ENCODE results near the gene GALK2. TPM values are rescaled to one million over a fixed set of nuclear protein-coding genes. Genes with fewer than 3 reads are reported as not detected.

GALK2 gene
- total RNA-seq, 1 experiment from 2014 or later = 13.7 TPM

DNA sequence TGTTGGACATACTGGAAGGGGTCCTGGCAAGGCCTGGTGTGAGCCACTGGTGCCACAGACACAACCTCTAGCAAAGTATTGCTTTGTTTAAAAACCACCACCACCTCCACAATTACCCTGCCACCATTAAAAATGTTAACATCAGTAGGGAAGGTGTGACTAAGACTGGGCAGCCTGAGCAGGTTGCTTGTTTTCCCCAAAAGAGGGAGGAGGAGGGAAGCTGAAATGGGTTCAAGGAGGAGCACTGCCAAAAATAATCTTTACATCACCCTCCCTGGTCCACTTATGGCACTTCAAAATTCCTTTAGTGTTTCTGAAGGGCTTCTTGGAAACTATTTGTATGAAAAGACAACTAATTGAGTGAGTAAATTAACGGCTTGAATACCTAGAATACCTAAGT lies 153.2 kb downstream of the GALK2 start:
- Histone ChIP-seq H3K27ac (ENCODE audit: insufficient read length, low read depth, low read length) (no peak overlapping the region), H4K91ac (ENCODE audit: insufficient read length, low read depth, low read length) (no peak overlapping the region), H2AFZ (ENCODE audit: low read length) (no peak overlapping the region), H4K20me1 (ENCODE audit: control insufficient read depth, insufficient read depth, insufficient read length) (no peaks in the 10 kb centered on the region), H2BK5ac (ENCODE audit: insufficient read length, low read length) (no peak overlapping the region), H3T11ph (ENCODE audit: low read length) (no peak overlapping the region), H3K14ac (ENCODE audit: insufficient read depth, low read length) (no peak overlapping the region), H4K8ac (replicated peaks; ENCODE audit: insufficient read length, low read depth, low read length) (no peak overlapping the region), H3K9ac (ENCODE audit: extremely low read depth, insufficient read length, low read length) (no peak overlapping the region), H2BK120ac (ENCODE audit: low read depth, low read length, poor library complexity, severe bottlenecking) (no peak overlapping the region), H4K5ac (ENCODE audit: insufficient read length, low read depth, low read length) (no peak overlapping the region), H3K79me2 (ENCODE audit: insufficient read depth, low read length) (no peaks in the 10 kb centered on the region), H3K23ac (ENCODE audit: insufficient read length, low read depth, low read length) (no peak overlapping the region), H3K23me2 (ENCODE audit: insufficient read length, low read depth, low read length, poor library complexity, severe bottlenecking) (no peaks in the 10 kb centered on the region), H3K27me3 (ENCODE audit: insufficient read depth, low read length) (no peaks in the 10 kb centered on the region), H3K9me3 (ENCODE audit: control insufficient read depth, low read depth, low read length) (no peaks in the 10 kb centered on the region), H2BK12ac (ENCODE audit: insufficient read length, low read depth, low read length) (no peak overlapping the region), H2BK15ac (ENCODE audit: low read depth, low read length) (no peak overlapping the region), H3K4me2 (ENCODE audit: insufficient read depth, insufficient read length, low read length) (no peak overlapping the region), H2AK5ac (ENCODE audit: insufficient read length, low read length) (no peak overlapping the region), H3K79me1 (ENCODE audit: insufficient read depth, low read depth, low read length, poor library complexity, severe bottlenecking) (no peaks in the 10 kb centered on the region), H3K18ac (ENCODE audit: insufficient read length, low read depth, low read length) (no peak overlapping the region), H3K56ac (ENCODE audit: insufficient read length, low read depth, low read length) (no peak overlapping the region), H3K4ac (ENCODE audit: low read depth, low read length) (no peak overlapping the region), H3K4me1 (ENCODE audit: insufficient read depth, low read length) (peaks cover 7% of the 10 kb centered on the region; the same call in 1 of the 2 replicates), H2BK20ac (ENCODE audit: low read depth, low read length, poor library complexity, severe bottlenecking) (no peak overlapping the region)
- no peak for DNase-seq
- WGBS (ENCODE audit: extremely low coverage, insufficient read length, low lambda C conversion rate) = no CpG with 5 or more reads among the region's 1 CpG
- Mint-ChIP-seq H3K27ac (peak overlapping the region; percentile 54 to 94 (median 81); a peak in 5 of 7 replicates), H3K4me1 (peaks cover 32 to 47% of the 10 kb centered on the region in 2 experiments), H3K4me3 (no peak overlapping the region), H3K36me3 (ENCODE audit: insufficient read depth in 1 of 3, low read depth in 3 of 3) (peaks cover 5 to 13% (median 6%) of the 10 kb centered on the region in 3 experiments; a peak in 5 of 7 replicates), H3K9me3 (no peaks in the 10 kb centered on the region), H3K27me3 (ENCODE audit: low read depth) (no peaks in the 10 kb centered on the region)
- TF ChIP-seq, protein P1, sequence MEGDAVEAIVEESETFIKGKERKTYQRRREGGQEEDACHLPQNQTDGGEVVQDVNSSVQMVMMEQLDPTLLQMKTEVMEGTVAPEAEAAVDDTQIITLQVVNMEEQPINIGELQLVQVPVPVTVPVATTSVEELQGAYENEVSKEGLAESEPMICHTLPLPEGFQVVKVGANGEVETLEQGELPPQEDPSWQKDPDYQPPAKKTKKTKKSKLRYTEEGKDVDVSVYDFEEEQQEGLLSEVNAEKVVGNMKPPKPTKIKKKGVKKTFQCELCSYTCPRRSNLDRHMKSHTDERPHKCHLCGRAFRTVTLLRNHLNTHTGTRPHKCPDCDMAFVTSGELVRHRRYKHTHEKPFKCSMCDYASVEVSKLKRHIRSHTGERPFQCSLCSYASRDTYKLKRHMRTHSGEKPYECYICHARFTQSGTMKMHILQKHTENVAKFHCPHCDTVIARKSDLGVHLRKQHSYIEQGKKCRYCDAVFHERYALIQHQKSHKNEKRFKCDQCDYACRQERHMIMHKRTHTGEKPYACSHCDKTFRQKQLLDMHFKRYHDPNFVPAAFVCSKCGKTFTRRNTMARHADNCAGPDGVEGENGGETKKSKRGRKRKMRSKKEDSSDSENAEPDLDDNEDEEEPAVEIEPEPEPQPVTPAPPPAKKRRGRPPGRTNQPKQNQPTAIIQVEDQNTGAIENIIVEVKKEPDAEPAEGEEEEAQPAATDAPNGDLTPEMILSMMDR (conservative IDR thresholded peaks at IDR 0.05) = no peak
